Aorta (tissue), 4 donors: ENCODE data around the gene SUN5. TPM values are rescaled to one million over a fixed set of nuclear protein-coding genes. Genes with fewer than 3 reads are reported as not detected.

Source experiments
- polyA plus RNA-seq, 2 donors: library from polyadenylated mRNA; stranded (reverse); fragments of 200-250 nt; gene quantifications; one replicate each; pipeline ENCODE4 v1.2.3, GENCODE V29; 2013
- total RNA-seq, 2 donors: library from RNA; stranded (reverse); fragmentation: NEBNext Ultra II Directional; extraction: Animal tissue kit (Norgen Biotek cat#: 25700); gene quantifications; one replicate each; pipeline ENCODE4 v1.2.1, GENCODE V29; 2021
- donor health status: healthy with polysubstance abuse.
- donor health status: Bipolar disorder and iron deficiency.
- donor health status: DM: no; HTN: no; CAD: no.
- donor health status: DM: yes; HTN: yes; CAD: no.

SUN5 gene
- total and polyA plus RNA-seq, 4 donors = not detected

Other genes with a start within 250 kb of the SUN5 start
- gene DNMT3B, start 242.0 kb downstream of the SUN5 start, total RNA-seq = 1 to 10 TPM in 1 of 2 donors, under 1 TPM in 1; 0.71 to 1.9 TPM
- gene DNMT3B, start 242.0 kb downstream of the SUN5 start, polyA plus RNA-seq = under 1 TPM; 0.25 to 0.79 TPM
- gene MAPRE1, start 184.5 kb downstream of the SUN5 start, total RNA-seq = 100 to 1,000 TPM in 1 of 2 donors, 10 to 100 TPM in 1; 83.1 to 132 TPM
- 10 to 100 TPM; 48.4 to 83.4 TPM for gene MAPRE1, start 184.5 kb downstream of the SUN5 start, polyA plus RNA-seq
- 1 to 10 TPM in 1 of 2 donors, under 1 TPM in 1; 0.81 to 1.1 TPM for gene EFCAB8, start 145.5 kb downstream of the SUN5 start, total RNA-seq
- under 1 TPM in 1 of 2 donors, not detected in 1; 0.13 TPM for gene EFCAB8, start 145.5 kb downstream of the SUN5 start, polyA plus RNA-seq
- not detected for gene BPIFB2, start 3.3 kb upstream of the SUN5 start, total RNA-seq
- gene BPIFB2, start 3.3 kb upstream of the SUN5 start, polyA plus RNA-seq = not detected
- gene BPIFB6, start 27.2 kb upstream of the SUN5 start, total RNA-seq = not detected
- gene BPIFB6, start 27.2 kb upstream of the SUN5 start, polyA plus RNA-seq = not detected
- not detected for gene BPIFB3, start 49.5 kb upstream of the SUN5 start, total RNA-seq
- not detected for gene BPIFB3, start 49.5 kb upstream of the SUN5 start, polyA plus RNA-seq
- not detected for gene BPIFB4, start 75.2 kb upstream of the SUN5 start, total RNA-seq
- not detected for gene BPIFB4, start 75.2 kb upstream of the SUN5 start, polyA plus RNA-seq
- not detected for gene BPIFA2, start 163.7 kb upstream of the SUN5 start, total RNA-seq
- gene BPIFA2, start 163.7 kb upstream of the SUN5 start, polyA plus RNA-seq = not detected
- not detected for gene BPIFA3, start 212.9 kb upstream of the SUN5 start, total RNA-seq
- gene BPIFA3, start 212.9 kb upstream of the SUN5 start, polyA plus RNA-seq = not detected
- gene BPIFA1, start 231.6 kb upstream of the SUN5 start, total RNA-seq = not detected
- not detected for gene BPIFA1, start 231.6 kb upstream of the SUN5 start, polyA plus RNA-seq